ENCODE results near the gene ATPAF1.

The ATPAF1 gene

DNA sequence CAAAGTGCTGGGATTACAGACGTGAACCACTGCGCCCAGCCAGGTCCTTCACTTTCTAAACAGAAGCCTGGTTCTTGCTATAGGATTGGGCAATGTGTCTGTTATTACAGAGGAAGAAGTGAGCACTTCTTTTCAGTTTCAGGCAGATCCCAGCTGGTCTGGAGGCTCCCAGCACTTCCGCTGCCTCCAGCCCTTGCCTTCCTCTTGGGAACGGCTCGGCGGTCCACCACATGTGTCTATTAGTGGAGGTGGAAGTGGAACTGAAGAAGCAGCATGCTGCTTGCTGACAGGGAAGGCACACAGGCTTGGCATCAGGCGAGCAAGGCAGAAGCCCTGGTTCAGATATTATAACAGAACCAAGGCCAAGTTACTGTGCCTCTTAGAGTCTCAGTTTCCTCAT, 81.1 kb downstream of the ATPAF1 start:
- no peak for DNase-seq (ENCODE audit: low read depth)

GRCh38 chr1:46585312-46585938, 82.7 kb downstream of the ATPAF1 start:
- DNase-seq (ENCODE audit: low read depth), result no peak

- no peak for DNase-seq (ENCODE audit: low read depth)
Measured at GRCh38 chr1:46583494-46583893, 84.7 kb downstream of the ATPAF1 start.

- no peak for DNase-seq (ENCODE audit: low read depth)
Measured at GRCh38 chr1:46582972-46583371, 85.2 kb downstream of the ATPAF1 start.

Data from activated T-helper 9 cell treated with anti-CD3 and anti-CD28 coated beads, Interleukin-2, amount 50 U/mL, for 16 hours (primary cell).